NOMO-1 treated with dmso at 0.1 percent for 144 hours (cell line): Measurements from ENCODE around the gene INHBB.

Experiments used
- DNase-seq: peaks from one replicate; lab custom pipeline; 2025; ENCODE audit not compliant: unreplicated experiment; lab: John Stamatoyannopoulos, UW

INHBB gene

GRCh38 chr2:120395221-120396012 is 49.5 kb downstream of the INHBB start:
- no peak for DNase-seq

DNA sequence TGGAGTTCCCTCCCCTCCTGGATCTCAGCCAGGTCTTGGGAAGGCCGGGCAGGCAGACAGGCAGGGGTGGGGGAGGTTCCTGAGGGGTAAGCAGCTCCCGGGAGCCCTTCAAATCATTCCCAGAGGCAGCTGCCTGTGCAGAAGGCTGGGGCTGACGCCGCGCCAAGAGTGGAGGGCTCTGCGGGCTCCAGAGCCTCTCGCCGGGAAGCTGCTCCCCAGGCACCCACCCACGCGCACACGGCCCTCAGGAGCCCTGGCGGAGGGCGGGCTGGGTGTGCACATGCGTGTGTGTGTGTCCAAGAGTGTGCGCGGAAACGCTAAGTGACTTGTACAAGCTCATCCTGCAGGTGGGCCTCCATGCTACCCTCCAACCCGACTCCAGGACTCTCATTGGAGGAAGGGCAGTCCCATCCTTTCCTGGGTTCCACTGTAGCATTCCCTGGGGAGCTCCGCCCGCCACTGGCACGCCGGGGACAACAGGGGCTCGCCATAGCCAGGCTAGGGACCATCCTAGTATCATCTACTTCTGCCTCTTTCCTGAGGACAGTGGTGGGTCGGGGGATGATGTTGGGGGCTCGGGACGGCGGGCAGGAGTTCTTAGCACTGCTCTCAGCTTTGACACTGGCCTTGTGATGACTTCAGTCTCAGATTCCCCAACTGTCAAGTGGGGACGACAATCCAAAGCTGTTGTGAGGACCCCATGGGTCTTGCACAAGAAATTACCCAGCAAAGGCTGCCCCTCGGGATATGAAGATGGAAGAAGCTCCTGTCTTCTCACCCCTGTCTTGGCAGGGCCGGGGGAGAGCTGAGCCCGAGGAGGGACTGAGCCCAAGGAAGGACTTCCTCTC is 50.3 kb downstream of the INHBB start:
- no peak for DNase-seq

DNA sequence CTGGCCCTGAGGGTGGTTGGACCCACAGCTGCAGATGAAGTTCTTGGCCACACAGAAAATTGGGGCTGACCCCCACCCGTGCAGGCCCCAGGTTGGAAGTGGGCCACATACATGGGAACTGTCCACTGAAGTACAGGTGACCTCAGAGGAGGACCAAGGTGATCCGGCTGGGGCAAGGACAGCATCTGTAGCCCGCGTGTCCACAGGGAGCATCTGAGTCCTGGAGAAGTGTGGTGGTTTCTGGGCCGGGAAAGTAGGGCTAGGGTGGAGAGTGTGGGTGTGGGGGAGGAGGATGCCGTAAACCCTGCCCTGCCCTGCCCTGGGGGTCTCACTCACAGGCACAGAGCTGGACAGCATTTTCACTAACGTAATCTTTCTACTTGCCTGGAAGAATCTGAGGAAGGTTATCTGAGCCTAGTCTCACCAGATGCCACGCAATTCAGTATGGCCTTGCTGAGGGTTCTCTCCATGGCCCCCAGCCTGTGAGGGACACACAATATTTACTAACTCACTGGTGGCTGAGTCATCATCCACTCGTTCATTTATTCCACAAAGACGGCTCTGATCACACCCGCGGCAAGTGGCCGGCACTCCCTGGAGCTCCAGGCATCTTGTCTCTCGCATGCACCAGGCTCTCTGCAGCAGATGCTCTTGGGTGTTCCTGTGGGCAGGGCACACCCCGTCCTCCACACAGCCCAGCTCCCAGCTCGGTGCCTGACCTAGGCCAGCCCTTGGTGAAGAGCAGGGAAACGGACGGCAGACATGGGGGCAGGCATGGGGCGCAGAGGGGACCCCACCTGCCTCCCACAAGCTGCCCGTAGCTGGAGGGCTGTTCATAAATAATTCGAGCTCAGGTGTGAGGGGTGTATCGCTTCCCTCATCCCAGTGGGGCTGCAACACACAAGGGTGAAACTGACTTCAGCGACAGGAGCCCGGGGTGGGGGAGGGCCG is 51.2 kb downstream of the INHBB start:
- DNase-seq = no peak

DNA sequence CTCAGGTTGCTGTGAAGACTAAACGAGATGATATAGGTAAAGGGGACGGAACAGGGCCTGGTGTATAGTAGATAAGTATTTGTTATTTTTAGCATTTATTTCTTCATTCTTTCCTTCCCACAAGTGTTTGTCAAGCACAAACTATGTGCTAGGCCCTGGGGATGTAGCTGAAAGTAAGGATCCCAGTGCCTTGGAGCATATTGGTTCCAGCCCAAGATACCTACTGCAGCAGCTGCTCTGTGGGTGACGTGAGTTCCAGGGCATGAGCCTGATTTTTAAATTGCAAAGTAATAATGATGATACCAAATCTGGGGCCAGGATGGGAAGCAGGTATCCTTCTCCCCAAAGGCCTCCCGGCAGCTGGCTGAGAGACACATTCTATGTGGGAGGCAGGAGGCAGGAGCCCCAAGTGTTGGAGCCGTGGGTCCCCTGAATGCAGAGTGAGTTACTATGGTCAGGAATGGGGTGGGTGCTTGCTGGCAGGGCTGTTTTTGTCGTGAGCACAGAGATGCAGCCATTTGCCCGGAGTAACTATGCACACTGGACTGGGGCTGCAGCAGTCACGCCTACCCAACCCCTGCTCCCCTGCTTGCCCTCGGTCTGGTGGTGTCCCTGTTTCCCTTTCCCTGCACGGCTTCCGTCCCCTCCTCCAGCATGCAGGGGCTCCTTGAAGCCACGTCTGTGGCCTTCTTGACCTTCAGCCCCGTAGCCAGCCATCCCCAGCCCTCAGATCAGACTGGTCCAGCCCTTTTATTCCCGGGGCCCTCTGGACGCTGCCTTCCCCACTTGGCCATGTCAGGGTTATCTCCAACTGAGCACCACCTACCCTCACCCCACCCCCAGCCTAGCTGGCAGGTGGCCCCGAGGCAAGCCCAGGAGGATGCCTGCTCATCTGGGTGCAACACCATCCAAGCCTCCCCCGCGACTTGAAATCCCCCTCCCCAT is 52.4 kb downstream of the INHBB start:
- DNase-seq = no peak

DNA sequence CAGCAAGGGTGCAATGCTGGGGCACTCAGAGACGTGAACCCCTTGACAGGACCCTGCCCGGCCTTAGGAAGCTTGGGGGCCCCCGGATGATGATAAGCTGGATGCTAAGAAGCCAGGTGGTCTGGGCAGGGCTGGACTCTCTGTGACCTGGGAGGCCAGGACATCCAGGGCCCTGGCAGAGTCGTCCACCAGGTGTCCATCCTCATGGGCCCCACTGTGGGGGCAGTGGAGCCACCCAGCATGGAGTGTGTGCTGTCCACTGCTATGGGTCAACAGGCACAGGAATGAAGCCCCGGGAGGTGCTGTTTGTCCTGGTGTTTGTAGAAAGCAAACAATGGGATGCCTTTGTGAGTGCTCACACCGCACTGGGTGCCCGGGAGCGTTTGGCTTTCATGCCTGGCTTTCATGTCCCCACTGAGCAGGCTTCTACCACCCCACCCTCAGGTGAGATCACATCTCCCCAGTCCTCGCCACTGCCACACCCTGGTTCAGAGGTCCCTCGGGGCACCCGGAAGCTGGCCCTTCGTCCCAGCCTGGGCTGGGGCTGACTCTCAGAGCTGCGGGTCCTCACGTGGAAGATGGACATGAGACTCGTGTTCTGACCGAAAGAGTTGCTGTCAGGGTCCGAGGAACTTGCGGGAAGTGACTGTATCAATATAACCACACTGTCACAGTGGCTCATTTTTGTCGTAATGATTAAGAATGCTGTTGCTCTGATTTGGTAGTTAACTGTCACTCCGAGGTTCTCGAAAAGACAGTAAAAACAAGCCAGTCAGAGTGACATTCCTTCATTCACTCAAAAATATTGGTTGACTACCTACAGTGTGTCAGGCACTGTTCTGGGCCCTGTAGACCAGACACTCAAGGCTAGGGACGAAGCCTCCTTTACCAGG is 53.3 kb downstream of the INHBB start:
- no peak for DNase-seq

- no peak for DNase-seq
Measured at GRCh38 chr2:120399889-120400240, 53.9 kb downstream of the INHBB start.

- DNase-seq = no peak
Measured at GRCh38 chr2:120400551-120400950, 54.6 kb downstream of the INHBB start.
